Measurements from ENCODE around the gene SWAP70.

GRCh38 chr11:9787260-9787659 is 123.4 kb downstream of the SWAP70 start:
- TF ChIP-seq CTCF (IDR thresholded peaks at IDR 0.05; ENCODE audit: control extremely low read depth in 1 of 3, insufficient read depth in 1 of 3, low read depth in 1 of 3, low read length in 3 of 3) (no peak), POLR2A (IDR thresholded peaks at IDR 0.05; ENCODE audit: control extremely low read depth in 1 of 2, low read depth in 2 of 2, low read length in 2 of 2) (no peak), JUN (IDR thresholded peaks at IDR 0.05; ENCODE audit: low read depth, low read length) (no peak), POLR2AphosphoS5 (IDR thresholded peaks at IDR 0.05; ENCODE audit: low read depth, low read length) (no peak), TAF1 (IDR thresholded peaks at IDR 0.05; ENCODE audit: low read depth, low read length) (no peak), SP1 (IDR thresholded peaks at IDR 0.05; ENCODE audit: low read depth, low read length) (no peak), HDAC6 (IDR thresholded peaks at IDR 0.05; ENCODE audit: low read depth, low read length) (no peak)
